Tibial artery (tissue), 4 donors: Measurements from ENCODE around the gene ATRNL1.

Experiments
- DNase-seq, 2 donors: peaks; one replicate each; pipeline ENCODE4 v3.0.0-alpha.2; 2019
- H3K27ac ChIP-seq, 2 donors: fragments of 200-600 bp; sonication (generic) in 1 of 2; 1 replicate in 1 of 2; 2 replicates in 1 of 2; pipeline ENCODE4 v1.5.1; 2018 to 2019; ENCODE audit warnings: mild to moderate bottlenecking in 1 of 2
- H3K27me3 ChIP-seq, 2 donors: fragments of 200-600 bp; sonication (generic) in 1 of 2; one replicate each; pipeline versions ENCODE4 v1.5.1 to v1.6.0; 2016 to 2019
- H3K36me3 ChIP-seq, 3 donors: fragments of 200-600 bp; sonication (generic) in 2 of 3; one replicate each; pipeline ENCODE4 v1.5.1; 2016 to 2019; ENCODE audit warnings: mild to moderate bottlenecking in 2 of 3
- H3K4me1 ChIP-seq, 4 donors: fragments of 200-600 bp; sonication (generic) in 2 of 4; 1 replicate in 3 of 4; 2 replicates in 1 of 4; pipeline ENCODE4 v1.5.1; 2016 to 2019
- H3K4me3 ChIP-seq, 2 donors: fragments of 200-600 bp; sonication (generic) in 1 of 2; 1 replicate in 1 of 2; 2 replicates in 1 of 2; pipeline ENCODE4 v1.5.1; 2018 to 2019; ENCODE audit warnings: mild to moderate bottlenecking in 2 of 2
- H3K9me3 ChIP-seq, 3 donors: fragments of 200-600 bp; sonication (generic) in 1 of 3; one replicate each; pipeline ENCODE4 v1.5.1; 2016 to 2019
- CTCF ChIP-seq, 2 experiments: fragments of 200-600 bp in 1 of 2; fragments of 450-650 bp in 1 of 2; IDR thresholded peaks; one replicate each; pipeline ENCODE4 v1.5.1; 2017 to 2019; ENCODE audit warnings: antibody characterized with exemption in 2 of 2, mild to moderate bottlenecking in 1 of 2, moderate library complexity in 1 of 2
- intact Hi-C: fragments of 100-400 bp; cut with DNase I; formaldehyde crosslinking; loops from one replicate; pipeline ENCODE4 v1.15.0; 2023; ENCODE audit warnings: low total_unique reads

Gene ATRNL1

GRCh38 chr10:115975506-115975905 lies 882.3 kb downstream of the ATRNL1 start:
- Histone ChIP-seq H3K4me3 (no peak overlapping the region), H3K4me1 (peaks cover 0 to 17% (median 8%) of the 10 kb centered on the region in 4 donors), H3K9me3 (no peaks in the 10 kb centered on the region), H3K36me3 (no peaks in the 10 kb centered on the region), H3K27me3 (no peaks in the 10 kb centered on the region), H3K27ac (peak overlapping the region; percentile 60 to 66)
- no peak for TF ChIP-seq CTCF (IDR thresholded peaks at IDR 0.05)
- intact Hi-C loops, result no loop called here
- DNase-seq, result no peak

- TF ChIP-seq CTCF (IDR thresholded peaks at IDR 0.05), result no peak
- Histone ChIP-seq H3K27me3 (no peaks in the 10 kb centered on the region), H3K36me3 (no peaks in the 10 kb centered on the region), H3K27ac (no peak overlapping the region), H3K4me1 (peaks cover 0 to 26% (median 11%) of the 10 kb centered on the region in 4 donors), H3K9me3 (no peaks in the 10 kb centered on the region), H3K4me3 (no peak overlapping the region)
- intact Hi-C loops, result no loop called here
- no peak for DNase-seq
Observed at GRCh38 chr10:115976342-115976741, 883.2 kb downstream of the ATRNL1 start.

- no peak for DNase-seq
- no peak for TF ChIP-seq CTCF (IDR thresholded peaks at IDR 0.05)
Observed at GRCh38 chr10:115977855-115978254, 884.7 kb downstream of the ATRNL1 start.

DNA sequence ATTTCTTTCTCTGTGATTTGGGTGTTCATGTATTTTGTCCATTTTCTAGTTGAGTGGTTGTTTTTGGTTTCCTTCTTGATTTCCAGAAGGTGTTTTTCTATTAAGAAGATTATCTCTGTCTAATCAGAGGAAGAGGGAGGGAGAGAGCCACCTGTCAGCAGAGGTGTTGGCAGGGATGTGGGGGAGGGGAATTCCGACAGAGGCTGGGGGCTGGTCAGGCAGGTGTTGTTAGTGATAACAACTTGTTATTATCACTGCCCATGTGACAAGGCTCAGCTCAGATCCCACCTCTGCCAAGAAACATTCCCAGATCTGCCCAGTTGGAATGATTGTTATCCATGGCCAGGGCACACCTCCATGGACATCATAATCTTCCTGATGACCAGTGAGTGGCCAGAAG lies 886.4 kb downstream of the ATRNL1 start:
- Histone ChIP-seq H3K36me3 (no peaks in the 10 kb centered on the region), H3K27ac (no peak overlapping the region)
- no peak for TF ChIP-seq CTCF (IDR thresholded peaks at IDR 0.05)

More at GRCh38 chr10:115977855-115978254, 884.7 kb downstream of the ATRNL1 start:
- no peaks in the 10 kb centered on the region for H3K36me3 ChIP-seq
- peaks cover 0 to 27% (median 11%) of the 10 kb centered on the region in 4 donors for H3K4me1 ChIP-seq
- no peak overlapping the region for H3K27ac ChIP-seq
- intact Hi-C loops, result no loop called here
- H3K27me3 ChIP-seq, result no peaks in the 10 kb centered on the region
- no peaks in the 10 kb centered on the region for H3K9me3 ChIP-seq
- H3K4me3 ChIP-seq, result no peak overlapping the region

DNA sequence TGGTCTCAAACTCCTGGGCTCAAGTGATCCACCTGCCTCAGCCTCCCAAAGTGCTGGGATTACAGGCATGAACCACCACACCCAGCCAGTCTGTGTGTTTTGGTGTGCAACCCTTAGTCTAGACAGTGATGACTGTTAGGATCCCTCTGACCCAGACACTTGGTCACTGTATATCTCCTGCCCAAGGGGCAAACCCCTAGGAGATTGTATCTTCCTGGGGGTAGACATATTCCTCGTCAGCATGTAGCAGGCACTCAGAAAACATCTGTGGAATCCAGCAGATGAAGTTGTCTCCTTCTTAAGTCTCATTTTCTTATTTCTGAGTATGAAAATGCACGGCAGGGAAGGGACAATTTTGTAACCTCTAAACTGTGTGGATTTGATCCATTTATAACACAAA lies 887.3 kb downstream of the ATRNL1 start:
- no peaks in the 10 kb centered on the region for H3K27me3 ChIP-seq
- H3K4me1 ChIP-seq, result peaks cover 0 to 14% (median 3%) of the 10 kb centered on the region in 4 donors
- H3K36me3 ChIP-seq, result no peaks in the 10 kb centered on the region
- H3K9me3 ChIP-seq, result peaks cover 0 to 2% (median 0%) of the 10 kb centered on the region in 3 donors
- DNase-seq, result no peak
- no peak overlapping the region for H3K27ac ChIP-seq
- TF ChIP-seq CTCF (IDR thresholded peaks at IDR 0.05), result no peak
- intact Hi-C loops, result no loop called here
- H3K4me3 ChIP-seq, result peak overlapping the region in 1 of 2 donors; percentile 17

More for the DNA sequence above, 886.4 kb downstream of the ATRNL1 start:
- no peak for DNase-seq
- no peak overlapping the region for H3K4me3 ChIP-seq
- intact Hi-C loops, result no loop called here
- no peaks in the 10 kb centered on the region for H3K27me3 ChIP-seq
- peaks cover 0 to 23% (median 8%) of the 10 kb centered on the region in 4 donors for H3K4me1 ChIP-seq
- H3K9me3 ChIP-seq, result no peaks in the 10 kb centered on the region

DNA sequence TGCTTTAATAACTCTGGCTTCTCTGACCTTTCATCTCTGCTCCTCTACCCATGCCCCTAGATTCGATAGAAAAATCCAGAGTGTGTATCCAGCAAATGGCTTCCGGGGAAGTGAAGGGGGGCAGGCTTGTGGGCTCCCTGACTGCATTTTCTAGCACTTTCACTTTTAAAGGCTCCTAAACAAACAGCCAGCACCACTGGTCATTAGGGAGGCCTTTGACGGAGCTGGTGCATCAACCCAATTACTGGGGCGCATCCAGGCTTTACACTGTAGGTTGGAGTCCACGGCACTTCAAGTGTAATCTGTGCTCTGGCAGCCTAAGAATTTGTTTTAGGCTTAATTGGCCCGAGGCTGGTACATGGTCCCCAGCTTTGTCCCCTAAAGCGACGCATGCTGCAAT lies 887.9 kb downstream of the ATRNL1 start:
- peak overlapping the region; percentile 13 to 17 for H3K4me3 ChIP-seq
- intact Hi-C loops, result no loop called here

More for the DNA sequence above, 887.9 kb downstream of the ATRNL1 start:
- no peaks in the 10 kb centered on the region for H3K36me3 ChIP-seq
- H3K27ac ChIP-seq, result no peak overlapping the region
- H3K9me3 ChIP-seq, result peaks cover 0 to 6% (median 0%) of the 10 kb centered on the region in 3 donors
- H3K4me1 ChIP-seq, result peaks cover 0 to 11% (median 3%) of the 10 kb centered on the region in 4 donors
- DNase-seq, result no peak
- H3K27me3 ChIP-seq, result no peaks in the 10 kb centered on the region
- TF ChIP-seq CTCF (IDR thresholded peaks at IDR 0.05), result no peak
